HL-60/S4 (cell line): ENCODE data around the gene ZIC4.

Experiments
- in situ Hi-C: fragments of 300-500 bp; cut with MboI; formaldehyde crosslinking; loops from 2 replicates; pipeline ENCODE4 v1.14.3; 2022; ENCODE audit warnings: low sequenced_read_pairs

ZIC4 gene

DNA sequence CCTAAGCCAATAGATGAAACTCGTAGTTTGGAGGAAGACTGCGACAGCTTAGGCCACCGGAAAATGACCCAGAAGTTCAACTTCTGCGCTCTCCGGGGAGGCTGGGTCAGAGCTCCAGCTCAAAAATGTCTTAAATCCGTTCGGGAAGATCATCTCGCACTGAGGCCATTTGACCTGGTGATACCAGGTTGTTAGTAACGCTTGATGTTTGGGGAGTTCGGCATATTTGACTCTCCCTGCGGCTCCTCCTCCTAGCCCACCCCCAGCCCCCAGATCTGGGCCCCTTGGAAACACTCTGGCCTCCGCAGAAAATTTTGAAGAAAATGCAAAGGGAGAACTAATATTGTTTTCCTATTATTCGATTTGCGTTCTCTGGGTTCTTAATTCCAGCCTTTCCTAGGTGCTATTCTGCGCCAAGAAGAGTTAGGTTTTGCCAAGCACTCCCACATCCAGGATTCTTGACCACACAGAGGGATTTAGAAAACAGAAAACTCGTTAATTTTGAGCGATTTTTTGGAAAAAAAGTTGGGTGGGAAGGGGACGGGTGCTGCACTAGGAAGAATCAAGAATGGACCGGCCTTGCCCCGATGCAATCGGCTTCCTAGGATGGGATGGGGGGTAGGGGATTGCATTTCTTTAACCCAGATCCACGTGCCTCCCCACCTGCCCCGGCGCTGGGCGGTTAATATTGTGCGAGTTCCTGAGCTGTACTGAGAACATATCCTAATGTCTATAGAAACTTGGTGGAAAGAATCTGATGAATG is 50.0 kb downstream of the ZIC4 start:
- in situ Hi-C loops = no loop called here

DNA sequence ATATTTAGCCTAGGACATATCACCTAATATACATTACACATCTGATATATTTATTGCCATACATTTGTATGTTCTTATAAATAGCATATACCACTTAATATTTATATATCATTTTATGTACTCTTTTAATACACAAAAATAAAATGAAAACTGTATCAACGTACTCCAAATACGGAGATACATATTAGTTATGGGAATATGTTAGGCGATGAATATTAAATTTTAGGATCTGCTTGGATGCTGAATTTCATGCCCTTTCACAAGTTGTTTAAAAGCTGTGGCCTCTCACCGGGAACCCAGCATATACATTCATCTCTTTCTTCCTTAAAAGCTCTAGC is 50.6 kb downstream of the ZIC4 start:
- in situ Hi-C loops = no loop called here

DNA sequence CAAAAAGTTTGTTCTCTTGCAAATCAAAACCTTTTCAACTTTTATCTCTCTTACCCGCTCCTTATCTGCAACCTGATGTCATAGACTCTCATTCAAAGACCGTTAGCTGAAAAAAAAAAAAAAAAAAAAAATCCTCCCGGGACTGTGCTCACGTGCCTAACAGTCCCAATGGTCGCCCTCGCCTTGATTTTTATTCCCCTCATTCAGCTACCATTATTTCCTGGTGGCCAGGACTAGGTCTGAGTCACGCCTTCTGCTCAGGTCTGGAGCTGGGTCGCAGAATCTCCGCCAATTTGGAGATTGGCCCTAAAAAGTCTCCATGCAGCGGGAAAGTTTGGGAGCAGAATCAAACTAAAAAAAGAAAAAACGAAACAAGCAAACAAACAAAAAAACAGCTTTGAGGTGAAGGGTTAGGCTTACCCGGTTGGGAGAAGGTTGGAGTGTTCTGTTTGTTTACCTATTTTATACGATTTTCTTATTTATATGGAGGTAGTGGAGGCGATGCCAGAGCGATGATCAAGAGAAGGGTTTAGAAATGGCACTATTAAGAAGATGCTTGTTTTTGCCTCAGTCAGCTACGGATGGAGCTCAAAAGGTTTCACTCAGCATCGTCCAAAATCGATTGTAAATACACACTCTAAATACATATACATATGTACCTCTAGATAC is 51.1 kb downstream of the ZIC4 start:
- in situ Hi-C loops = no loop called here

DNA sequence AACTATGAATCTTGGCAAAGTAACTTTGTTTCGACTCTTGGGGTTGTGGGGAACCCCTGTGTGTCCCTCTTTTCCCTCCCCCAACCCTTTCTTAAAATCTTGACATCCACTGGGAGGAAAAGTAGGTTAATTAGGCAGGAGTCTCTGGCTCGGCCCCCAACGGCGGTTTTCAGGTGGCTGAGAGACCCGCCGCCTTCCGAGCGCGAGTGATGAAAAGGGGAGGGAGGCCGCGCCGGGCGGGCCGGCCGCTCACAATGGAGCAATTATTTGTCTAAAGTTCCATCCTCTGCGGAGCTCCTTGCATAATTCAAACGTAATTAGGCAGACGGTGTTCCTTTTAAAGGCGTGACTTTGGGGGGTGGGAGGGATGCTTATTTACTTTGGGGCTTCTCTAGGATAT is 51.7 kb downstream of the ZIC4 start:
- in situ Hi-C loops = no loop called here

DNA sequence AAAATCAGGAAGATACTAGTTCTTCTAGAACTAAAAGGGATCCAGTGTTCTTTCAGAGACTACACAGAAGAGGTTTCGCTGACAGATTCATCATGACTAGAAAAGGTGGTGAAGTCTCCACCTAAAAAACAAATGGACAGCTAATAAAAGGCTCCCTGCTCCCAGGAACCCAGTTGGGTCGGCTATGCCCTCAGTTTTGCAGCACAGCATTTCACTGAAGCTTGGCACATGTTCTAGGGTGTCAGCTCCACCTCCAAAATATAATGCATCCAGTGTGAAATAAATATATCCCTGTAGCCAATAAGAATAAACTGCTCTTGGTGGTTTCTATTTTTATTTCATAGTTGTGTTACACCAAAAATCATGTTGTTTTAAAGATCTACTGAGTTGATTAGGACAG is 55.0 kb downstream of the ZIC4 start:
- in situ Hi-C loops = no loop called here

DNA sequence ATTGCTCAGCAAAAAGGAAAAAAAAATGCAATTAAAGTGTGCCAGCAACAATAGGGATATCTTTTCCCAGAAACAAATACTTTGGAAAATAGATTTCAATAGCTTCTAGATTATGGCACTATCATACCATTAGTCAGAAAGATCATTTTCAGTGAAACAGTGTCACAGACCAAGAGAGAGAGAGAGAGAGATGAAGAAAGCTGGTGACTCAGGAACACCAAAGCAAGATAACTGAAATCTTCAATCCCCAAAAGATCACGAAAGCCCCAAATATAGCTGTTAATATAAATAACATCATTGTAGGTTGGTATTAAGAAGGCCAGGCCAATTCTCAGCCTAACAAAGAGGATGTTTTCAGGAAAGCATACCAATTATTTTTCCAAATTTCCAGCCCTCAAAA is 57.4 kb downstream of the ZIC4 start:
- in situ Hi-C loops = no loop called here

DNA sequence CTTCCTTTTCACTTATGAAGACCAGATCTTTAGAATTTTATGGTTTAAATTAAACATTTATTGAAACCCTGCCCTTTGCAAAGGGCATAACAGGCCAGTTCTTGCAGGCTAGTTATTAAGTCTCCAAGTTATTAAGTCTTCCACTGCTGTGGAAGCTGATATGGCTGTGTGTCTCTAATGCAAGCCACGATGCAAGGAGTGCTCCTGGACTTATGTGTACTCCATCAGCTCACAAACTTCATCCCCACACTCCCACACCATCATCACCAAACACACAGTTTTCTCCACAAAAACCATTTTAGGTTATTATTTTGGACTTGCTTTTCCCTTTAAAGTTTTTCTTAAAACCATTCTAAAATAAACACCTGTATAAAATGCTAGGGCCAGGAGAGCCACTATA is 62.4 kb downstream of the ZIC4 start:
- in situ Hi-C loops = no loop called here

DNA sequence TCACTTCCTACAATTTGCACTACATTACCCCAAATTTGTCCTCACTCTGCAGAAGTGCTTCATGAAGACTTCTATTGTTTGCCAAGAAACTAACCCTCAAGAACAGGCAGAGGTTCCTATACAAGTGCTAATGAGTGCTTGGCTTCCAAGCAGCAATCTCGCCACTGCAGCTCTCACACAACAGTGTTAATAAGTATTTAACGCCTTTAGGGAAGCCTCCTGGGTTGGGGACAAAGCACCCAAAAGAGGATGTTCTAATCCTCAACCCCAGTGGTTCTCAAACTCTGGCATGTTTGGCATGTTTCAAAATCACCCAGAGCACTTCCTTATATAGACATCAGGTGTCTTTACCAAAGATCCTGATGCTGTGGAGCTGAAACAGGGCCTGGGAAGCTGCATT is 64.6 kb downstream of the ZIC4 start:
- in situ Hi-C loops = no loop called here

DNA sequence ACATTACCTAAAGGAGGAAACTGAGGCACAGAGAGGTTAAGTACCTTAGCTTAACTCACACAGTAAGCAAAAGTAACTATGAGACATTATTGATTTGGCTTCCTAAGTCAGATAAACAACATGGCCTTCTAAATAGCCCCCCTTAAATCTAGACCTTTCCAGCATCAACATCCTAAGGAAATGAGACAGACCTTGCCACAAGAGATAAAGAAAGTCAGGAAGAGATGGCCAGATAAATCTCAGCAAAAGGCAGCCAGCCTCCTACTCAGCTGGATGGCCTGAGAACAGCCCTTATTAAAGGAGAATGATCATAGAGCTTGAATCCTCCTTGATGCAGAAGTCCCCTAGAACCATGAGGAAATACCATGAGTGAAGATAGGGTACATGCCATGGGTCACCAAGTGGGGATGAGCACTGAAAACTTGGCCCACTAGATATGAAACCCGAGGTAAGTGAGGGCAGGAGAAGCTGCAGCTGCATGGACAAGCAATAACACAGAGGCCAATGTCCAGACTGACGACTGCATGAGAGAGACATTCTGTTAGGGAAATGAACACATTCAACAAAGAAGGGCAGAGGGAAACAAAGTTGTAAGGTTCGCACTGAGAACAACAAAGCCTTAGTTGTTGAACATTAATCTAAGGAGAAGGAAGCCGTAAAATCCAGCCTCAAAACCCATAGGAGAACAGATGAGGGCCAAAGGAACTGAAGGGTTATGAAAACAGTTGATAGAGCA is 69.6 kb downstream of the ZIC4 start:
- in situ Hi-C loops = no loop called here
